NCI-H446 treated with DMSO at 0.1 percent for 48 hours (cell line): ENCODE results near the gene TLCD1.
"Not testable (repeated sequence)": the region's sequence is repeated elsewhere in the genome, so short reads cannot be mapped to it uniquely, and the experiment has no call there.

ENCODE experiments used
- DNase-seq: peaks from one replicate; lab custom pipeline; 2025; lab: John Stamatoyannopoulos, UW

TLCD1 gene

GRCh38 chr17:28728364-28729200, 2.5 kb upstream of the TLCD1 start, which contains the start of gene NEK8:
Gene NEK8 (plus strand): TSS chr17:28728788. CDS start chr17:28728814, 26 bp downstream.
- peak; percentile 82 for DNase-seq

- DNase-seq: peak; percentile 86
Observed at GRCh38 chr17:28726627-28727491, 826 bp upstream of the TLCD1 start.

GRCh38 chr17:28725660-28726225, 290 bp downstream of the TLCD1 start:
- DNase-seq: peak; percentile 60

GRCh38 chr17:28725166-28725659, 820 bp downstream of the TLCD1 start:
- no peak for DNase-seq

GRCh38 chr17:28724500-28725165, 1.4 kb downstream of the TLCD1 start:
- DNase-seq: no peak

- not testable (repeated sequence) for DNase-seq
Observed at GRCh38 chr17:28723836-28724499, 2.1 kb downstream of the TLCD1 start.

- no peak for DNase-seq
Observed at GRCh38 chr17:28723159-28723835, 2.7 kb downstream of the TLCD1 start.

GRCh38 chr17:28722417-28723158, 3.4 kb downstream of the TLCD1 start:
- DNase-seq: no peak

GRCh38 chr17:28720997-28721329, 5.1 kb downstream of the TLCD1 start:
- not testable (repeated sequence) for DNase-seq

GRCh38 chr17:28720247-28720996, 5.6 kb downstream of the TLCD1 start:
- no peak for DNase-seq

GRCh38 chr17:28719021-28719433, 7.0 kb downstream of the TLCD1 start:
- no peak for DNase-seq

- no peak for DNase-seq
Observed at GRCh38 chr17:28718333-28719020, 7.6 kb downstream of the TLCD1 start.

- no peak for DNase-seq
Observed at GRCh38 chr17:28717578-28718332, 8.3 kb downstream of the TLCD1 start, which contains the start of gene RAB34. Gene RAB34 (minus strand): TSS chr17:28717868. CDS start chr17:28717266, 602 bp downstream.

- DNase-seq: no peak
Observed at GRCh38 chr17:28716740-28717577, 9.1 kb downstream of the TLCD1 start.

- no peak for DNase-seq
Observed at GRCh38 chr17:28715217-28715616, 10.8 kb downstream of the TLCD1 start.

- no peak for DNase-seq
Observed at GRCh38 chr17:28714281-28714680, 11.8 kb downstream of the TLCD1 start.
